Fibroblast of mammary gland (primary cell): ENCODE data around the gene KRTAP5-8.
"Not testable (repeated sequence)": the region's sequence is repeated elsewhere in the genome, so short reads cannot be mapped to it uniquely, and the experiment has no call there.

Experiments used
- DNase-seq: peaks from one replicate; pipeline ENCODE4 v3.0.0-alpha.2; 2010; ENCODE audit warnings: low read depth
- H3K4me3 ChIP-seq: 2 replicates; pipeline ENCODE4 v1.5.1; 2011; ENCODE audit warnings: low read depth, mild to moderate bottlenecking, low read length, moderate library complexity; ENCODE audit not compliant: control insufficient read depth
- CTCF ChIP-seq: conservative IDR thresholded peaks from 2 replicates; pipeline ENCODE4 v1.5.1; 2011; ENCODE audit warnings: low read depth, low read length, inconsistent platforms; ENCODE audit not compliant: control insufficient read depth, insufficient read depth

The KRTAP5-8 gene

GRCh38 chr11:71527576-71528210 is 10.1 kb upstream of the KRTAP5-8 start:
- TF ChIP-seq CTCF, result no peak
- no peak for DNase-seq
- H3K4me3 ChIP-seq, result no peak overlapping the region

- no peak for TF ChIP-seq CTCF
- DNase-seq, result no peak
- H3K4me3 ChIP-seq, result no peak overlapping the region
Observed at GRCh38 chr11:71530602-71531001, 7.2 kb upstream of the KRTAP5-8 start.

GRCh38 chr11:71532036-71532610 is 5.7 kb upstream of the KRTAP5-8 start:
- TF ChIP-seq CTCF, result no peak

GRCh38 chr11:71534711-71535608 is 2.9 kb upstream of the KRTAP5-8 start:
- not testable (repeated sequence) for DNase-seq, H3K4me3 ChIP-seq

More at GRCh38 chr11:71532036-71532610, 5.7 kb upstream of the KRTAP5-8 start:
- no peak for DNase-seq
- no peak overlapping the region for H3K4me3 ChIP-seq

GRCh38 chr11:71535825-71536224 is 2.0 kb upstream of the KRTAP5-8 start:
- DNase-seq, result no peak
- no peak overlapping the region for H3K4me3 ChIP-seq
- TF ChIP-seq CTCF, result no peak

GRCh38 chr11:71537537-71537936 is 288 bp upstream of the KRTAP5-8 start:
- TF ChIP-seq CTCF, result no peak
- no peak overlapping the region for H3K4me3 ChIP-seq
- DNase-seq, result no peak

GRCh38 chr11:71538666-71538990 is 803 bp downstream of the KRTAP5-8 start:
- TF ChIP-seq CTCF, result no peak

More at GRCh38 chr11:71538666-71538990, 803 bp downstream of the KRTAP5-8 start:
- no peak for DNase-seq
- no peak overlapping the region for H3K4me3 ChIP-seq
